K562 (cell line): Measurements from ENCODE around the gene EPYC. TPM values are rescaled to one million over a fixed set of nuclear protein-coding genes. Genes with fewer than 3 reads are reported as not detected.

Experiments used
- ATAC-seq: fragments of 200-7000 bp; cut with Tn5 transposase; 3 replicates; pipeline ENCODE4 v1.9.1; 2020; ENCODE audit warnings: moderate library complexity
- BruUV-seq: library from RNA; stranded (reverse); fragments of 400-500 nt; replicated peaks from 2 replicates; lab custom pipeline; 2021; lab: Mats Ljungman, UMichigan
- CTCF ChIA-PET: fragments of 300-600 bp; formaldehyde crosslinking; extraction: SDS; loops from one replicate; lab custom pipeline; 2021; ENCODE audit warnings: low intra/inter-chr PET ratio; lab: Yijun Ruan, JAX
- POLR2A ChIA-PET: fragments of 300-600, 350-650 bp; sonication (Branson Sonifier 250); formaldehyde crosslinking; extraction: SDS; loops from one replicate; lab custom pipeline; 2021; ENCODE audit warnings: antibody characterized with exemption, inconsistent platforms; lab: Yijun Ruan, JAX
- DNase-seq, 4 experiments: peaks; one replicate each; pipeline versions ENCODE4 v3.0.0 to v3.0.0-alpha.2; 2011 to 2018; ENCODE audit warnings: low spot score in 3 of 4, mixed read lengths in 3 of 4; ENCODE audit errors: extremely low read depth in 1 of 4
- FAIRE-seq: peaks from 2 replicates; lab custom pipeline; 2011; peaks lifted over from hg19 to GRCh38; lab: Jason Lieb, UNC
- H2AFZ ChIP-seq: 2 replicates; pipeline ENCODE4 v1.6.0; 2011; ENCODE audit warnings: low read depth, low read length, control low read depth, inconsistent platforms
- H3K27ac ChIP-seq: fragments of 200-600 bp; 3 replicates; pipeline ENCODE4 v1.8.0; 2011; ENCODE audit warnings: low read depth, mild to moderate bottlenecking, control low read depth, inconsistent platforms, low read length, moderate library complexity, mixed read lengths; ENCODE audit errors: extremely low read depth
- H3K27me3 ChIP-seq, 2 experiments: fragments of 300-600 bp in 1 of 2; 2 replicates in 1 of 2; 3 replicates in 1 of 2; pipeline versions ENCODE4 v1.6.0 to v1.8.0; 2011; ENCODE audit warnings: inconsistent platforms in 2 of 2, low read length in 2 of 2, mild to moderate bottlenecking in 1 of 2, mixed read lengths in 1 of 2, moderate library complexity in 1 of 2; ENCODE audit not compliant: control insufficient read depth in 2 of 2, insufficient read depth in 2 of 2
- H3K36me3 ChIP-seq: fragments of 300-600 bp; 3 replicates; pipeline ENCODE4 v1.8.0; 2011; ENCODE audit warnings: mild to moderate bottlenecking, low read length, inconsistent platforms; ENCODE audit not compliant: control insufficient read depth, insufficient read depth
- H3K4me1 ChIP-seq, 2 experiments: fragments of 200-600 bp in 1 of 2; replicated peaks in 1 of 2; 2 replicates in 1 of 2; 3 replicates in 1 of 2; pipeline versions ENCODE4 v1.5.1 to v1.8.0; 2011; ENCODE audit warnings: inconsistent platforms in 2 of 2, low read length in 2 of 2, mild to moderate bottlenecking in 1 of 2, mixed read lengths in 1 of 2, moderate library complexity in 1 of 2; ENCODE audit not compliant: control insufficient read depth in 2 of 2, insufficient read depth in 2 of 2
- H3K4me2 ChIP-seq: 2 replicates; pipeline ENCODE4 v1.6.1; 2011; ENCODE audit warnings: low read length, control low read depth, inconsistent platforms, mixed read lengths; ENCODE audit not compliant: insufficient read depth
- H3K4me3 ChIP-seq: fragments of 200-600 bp; sonication (generic), shearing (Covaris generic); 2 replicates; pipeline ENCODE4 v1.5.1; 2016; ENCODE audit warnings: control low read depth, inconsistent platforms
- H3K79me2 ChIP-seq: fragments of 200-600 bp; 3 replicates; pipeline ENCODE4 v1.8.0; 2011; ENCODE audit warnings: low read length, inconsistent platforms; ENCODE audit not compliant: control insufficient read depth, insufficient read depth
- H3K9ac ChIP-seq, 2 experiments: 2 replicates each; pipeline versions ENCODE4 v1.6.0 to v1.6.1; 2011; ENCODE audit warnings: low read depth in 2 of 2, low read length in 2 of 2, control low read depth in 1 of 2, inconsistent platforms in 1 of 2, mild to moderate bottlenecking in 1 of 2, mixed read lengths in 1 of 2; ENCODE audit not compliant: insufficient read depth in 1 of 2
- H3K9me1 ChIP-seq: one replicate; pipeline ENCODE4 v1.6.0; 2011; ENCODE audit warnings: inconsistent platforms, mild to moderate bottlenecking, low read length, moderate library complexity; ENCODE audit not compliant: control insufficient read depth, insufficient read depth
- H3K9me3 ChIP-seq: replicated peaks from 2 replicates; pipeline ENCODE4 v1.5.1; 2011; ENCODE audit warnings: low read depth, low read length, inconsistent platforms; ENCODE audit not compliant: control insufficient read depth, insufficient read depth
- H4K20me1 ChIP-seq: replicated peaks from 2 replicates; pipeline ENCODE4 v1.6.1; 2011; ENCODE audit warnings: low read length, inconsistent platforms, mixed read lengths; ENCODE audit not compliant: control insufficient read depth, insufficient read depth
- MXD1 ChIP-seq: fragments of 250-450 bp; sonication (Bioruptor Pico); IDR thresholded peaks from 2 replicates; pipeline ENCODE4 v1.8.0; 2021; ENCODE audit warnings: borderline replicate concordance, mild to moderate bottlenecking, moderate library complexity; ENCODE audit not compliant: poor library complexity, severe bottlenecking
- NCOA1 ChIP-seq: fragments of 450-650 bp; IDR thresholded peaks from 2 replicates; pipeline ENCODE4 v1.6.1; 2016; ENCODE audit warnings: low read depth
- RBM15 ChIP-seq: fragments of 200-400 bp; formaldehyde crosslinking; IDR thresholded peaks from 2 replicates; pipeline ENCODE4 v1.6.1; 2018; ENCODE audit warnings: mild to moderate bottlenecking, low read length, moderate library complexity; ENCODE audit not compliant: insufficient read depth
- TSHZ1 ChIP-seq: fragments of 250-450 bp; sonication (Bioruptor Pico); IDR thresholded peaks from 2 replicates; pipeline ENCODE4 v1.4.0; 2020; ENCODE audit warnings: mild to moderate bottlenecking, moderate library complexity
- USF1 ChIP-seq: sonication (generic); formaldehyde crosslinking; IDR thresholded peaks from 2 replicates; pipeline ENCODE4 v1.9.0; 2022; ENCODE audit warnings: mild to moderate bottlenecking, missing genetic modification reagents
- ZBTB17 ChIP-seq: fragments of 450-650 bp; formaldehyde crosslinking; IDR thresholded peaks from 2 replicates; pipeline ENCODE4 v1.4.0; 2020; ENCODE audit warnings: mild to moderate bottlenecking
- ZNF143 ChIP-seq: sonication (generic); formaldehyde crosslinking; IDR thresholded peaks from 2 replicates; pipeline ENCODE4 v1.9.0; 2022; ENCODE audit warnings: mild to moderate bottlenecking, missing genetic modification reagents
- WGBS: fragments of 100-300 bp; shearing (Covaris generic); methylation state at CpG from one replicate; pipeline ENCODE4 v1.1.6; 2016; ENCODE audit warnings: low coverage, mixed read lengths; ENCODE audit not compliant: insufficient coverage; ENCODE audit errors: missing lambda C conversion rate; 5-methylcytosine and 5-hydroxymethylcytosine counted together
- in situ Hi-C: fragments of 300-500 bp; cut with MboI; formaldehyde crosslinking; loops from 4 replicates; pipeline ENCODE4 v1.15.0; 2018; ENCODE audit warnings: inconsistent platforms, mixed read lengths
- intact Hi-C: fragments of 100-400 bp; cut with micrococcal nuclease; formaldehyde crosslinking; loops from 2 replicates; pipeline ENCODE4 v1.14.2; 2022
- polyA plus RNA-seq, 8 experiments: library from polyadenylated mRNA; depleted of rRNA in 4 of 8; stranded (reverse) in 5 of 8; unstranded in 3 of 8; fragments of >200 nt; fragmentation: Nextera tagmentation in 2 of 8; fragmentation: Illumina TruSeq in 1 of 8; extraction: Ambion mirVana in 2 of 8; extraction: Trizol in 1 of 8; gene quantifications; 2 replicates each; pipeline versions ENCODE4 v1.2.1 to v1.2.3, GENCODE V29; 2011 to 2014; ENCODE audit warnings: inconsistent platforms in 1 of 8, missing spikeins in 1 of 8
- total RNA-seq, 7 experiments: library from RNA; depleted of rRNA in 6 of 7; stranded (reverse); fragments of >200 nt in 6 of 7; fragmentation: Illumina TruSeq in 2 of 7; extraction: Trizol in 2 of 7; gene quantifications; 2 replicates each; pipeline versions ENCODE4 v1.2.1 to v1.2.3, GENCODE V29; 2011 to 2021; ENCODE audit warnings: low replicate concordance in 1 of 7

Gene EPYC
- total and polyA plus RNA-seq, 9 of the 15 experiments (the other 6 are each of a cell fraction or from before 2014, with no cell fraction given): not detected

- intact Hi-C loops: no loop called here
These were observed 67.1 kb downstream of the EPYC start for GRCh38 chr12:90937651-90938050.

More at GRCh38 chr12:90937651-90938050, 67.1 kb downstream of the EPYC start:
- no peaks in the 10 kb centered on the region for H3K79me2 ChIP-seq
- POLR2A ChIA-PET: no interaction called here
- H4K20me1 ChIP-seq: no peaks in the 10 kb centered on the region
- no peak for ATAC-seq
- H3K27ac ChIP-seq: no peak overlapping the region
- in situ Hi-C loops: loop anchor here (25.0 kb wide), 1 partner anchor 1475 kb away; no protein-coding TSS in a partner anchor
- 0% methylated on average over 2 of the region's 2 CpGs for WGBS
- H3K9me3 ChIP-seq: no peaks in the 10 kb centered on the region
- no peak for FAIRE-seq
- H3K4me1 ChIP-seq: no peaks in the 10 kb centered on the region
- no peaks in the 10 kb centered on the region for H3K36me3 ChIP-seq
- TF ChIP-seq ZNF143 (CRISPR knock-in tag): no peak
- TF ChIP-seq ZBTB17 (CRISPR knock-in tag): no peak
- no peak for TF ChIP-seq TSHZ1 (CRISPR knock-in tag)
- no peak for TF ChIP-seq USF1 (CRISPR knock-in tag)
- no peak for TF ChIP-seq RBM15
- TF ChIP-seq MXD1 (CRISPR knock-in tag): no peak
- no peak for TF ChIP-seq NCOA1
- no peak overlapping the region for H3K9ac ChIP-seq
- BruUV-seq: no TSS peak
- H2AFZ ChIP-seq: no peak overlapping the region
- CTCF ChIA-PET: no interaction called here
- H3K4me3 ChIP-seq: no peak overlapping the region
- H3K9me1 ChIP-seq: no peaks in the 10 kb centered on the region
- H3K4me2 ChIP-seq: no peak overlapping the region
- DNase-seq: no peak
- no peaks in the 10 kb centered on the region for H3K27me3 ChIP-seq
